T-helper 22 cell (primary cell): ENCODE data around the gene TASOR.
"Not testable (repeated sequence)": the region's sequence is repeated elsewhere in the genome, so short reads cannot be mapped to it uniquely, and the experiment has no call there.

Experiments
- DNase-seq: peaks from one replicate; pipeline ENCODE4 v3.0.0-alpha.2; 2020; ENCODE audit warnings: low read depth

TASOR gene

GRCh38 chr3:56683122-56683817 is at the start of gene TASOR:
TASOR (minus strand) TSS chr3:56683265; CDS start chr3:56683006, 259 bp downstream.
- peak; percentile 75 for DNase-seq

GRCh38 chr3:56732109-56732508 is 49.0 kb upstream of the TASOR start:
- DNase-seq = no peak

GRCh38 chr3:56725175-56725574 is 42.1 kb upstream of the TASOR start:
- no peak for DNase-seq

- no peak for DNase-seq
Observed at GRCh38 chr3:56724676-56725075, 41.6 kb upstream of the TASOR start.

- no peak for DNase-seq
Observed at GRCh38 chr3:56720849-56721248, 37.8 kb upstream of the TASOR start.

- DNase-seq = not testable (repeated sequence)
Observed at GRCh38 chr3:56718809-56719208, 35.7 kb upstream of the TASOR start.

- DNase-seq = no peak
Observed at GRCh38 chr3:56711344-56711743, 28.3 kb upstream of the TASOR start.

GRCh38 chr3:56707412-56707811 is 24.3 kb upstream of the TASOR start:
- DNase-seq = not testable (repeated sequence)

GRCh38 chr3:56706629-56707028 is 23.6 kb upstream of the TASOR start:
- DNase-seq = no peak

GRCh38 chr3:56704706-56705105 is 21.6 kb upstream of the TASOR start:
- DNase-seq = no peak

GRCh38 chr3:56702490-56703315 is 19.6 kb upstream of the TASOR start:
- DNase-seq = no peak

- DNase-seq = no peak
Observed at GRCh38 chr3:56700151-56700550, 17.1 kb upstream of the TASOR start.

GRCh38 chr3:56694867-56695683 is 12.0 kb upstream of the TASOR start:
- DNase-seq = no peak

GRCh38 chr3:56693750-56694149 is 10.7 kb upstream of the TASOR start:
- DNase-seq = no peak

GRCh38 chr3:56692520-56693433 is 9.7 kb upstream of the TASOR start:
- DNase-seq = not testable (repeated sequence)

GRCh38 chr3:56692001-56692365 is 8.9 kb upstream of the TASOR start:
- DNase-seq = not testable (repeated sequence)

- no peak for DNase-seq
Observed at GRCh38 chr3:56691165-56692000, 8.3 kb upstream of the TASOR start.

- no peak for DNase-seq
Observed at GRCh38 chr3:56689303-56689702, 6.2 kb upstream of the TASOR start.

GRCh38 chr3:56688191-56688590 is 5.1 kb upstream of the TASOR start:
- DNase-seq = no peak

GRCh38 chr3:56684029-56684428 is 964 bp upstream of the TASOR start:
- no peak for DNase-seq
